GM19324 (cell line): ENCODE measurements around the gene SMIM28.

Experiments
- ATAC-seq: cut with Tn5 transposase; IDR thresholded peaks from one replicate; pipeline ENCODE4 v1.9.1; 2021; ENCODE audit warnings: mild to moderate bottlenecking, moderate library complexity; ENCODE audit not compliant: unreplicated experiment, low FRiP score

Gene SMIM28

GRCh38 chr6:138426500-138427123, 48.9 kb downstream of the SMIM28 start:
- no peak for ATAC-seq

DNA sequence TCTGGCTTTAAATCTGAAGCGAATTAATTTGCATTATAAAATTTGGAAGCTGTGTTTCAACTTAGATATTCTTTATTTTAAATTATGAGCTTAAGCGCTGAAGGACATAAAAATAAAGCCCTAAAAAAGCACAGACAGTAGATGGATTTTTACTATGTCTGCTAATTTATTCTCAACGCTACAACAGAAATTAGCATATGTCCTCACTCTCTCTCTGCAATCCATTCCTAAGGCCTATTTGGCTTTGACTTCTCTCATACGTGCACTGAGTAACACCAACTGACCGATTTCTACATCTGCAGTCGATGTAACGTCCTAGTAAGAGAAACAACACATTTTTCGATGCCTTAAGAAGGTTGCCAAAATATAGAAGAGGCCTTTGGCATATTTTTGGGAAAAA, 50.0 kb downstream of the SMIM28 start:
- ATAC-seq: no peak

DNA sequence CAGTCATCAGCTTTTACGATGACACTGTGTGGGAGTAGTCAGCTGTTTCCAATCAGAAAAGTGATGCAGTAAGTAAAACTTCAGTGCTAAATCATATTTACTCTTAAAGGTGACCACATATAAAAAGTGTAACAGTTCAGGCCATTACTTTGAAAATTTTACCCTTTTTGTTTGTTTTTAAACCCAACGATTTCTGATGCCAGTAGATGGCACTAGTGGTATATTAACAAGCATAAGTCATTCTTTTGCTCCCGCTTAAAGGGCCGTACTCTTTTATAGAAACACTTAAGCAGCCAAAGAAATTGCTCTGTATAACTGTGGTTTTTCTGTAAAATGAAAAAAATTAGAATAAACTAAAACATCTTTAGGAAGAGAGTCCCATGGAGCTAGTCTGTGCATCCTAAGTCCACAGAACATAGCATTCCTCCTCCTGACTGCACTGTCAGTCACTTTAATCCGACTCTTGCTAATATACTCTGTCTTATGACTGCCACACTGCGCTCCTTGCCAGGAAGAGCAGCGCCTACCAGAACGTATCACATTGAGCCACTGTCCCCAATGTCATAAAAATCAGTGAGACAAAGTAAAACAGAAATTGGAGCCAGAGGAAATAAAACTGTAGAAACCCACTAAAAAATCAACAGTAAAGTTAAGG, 51.4 kb downstream of the SMIM28 start:
- ATAC-seq: no peak

DNA sequence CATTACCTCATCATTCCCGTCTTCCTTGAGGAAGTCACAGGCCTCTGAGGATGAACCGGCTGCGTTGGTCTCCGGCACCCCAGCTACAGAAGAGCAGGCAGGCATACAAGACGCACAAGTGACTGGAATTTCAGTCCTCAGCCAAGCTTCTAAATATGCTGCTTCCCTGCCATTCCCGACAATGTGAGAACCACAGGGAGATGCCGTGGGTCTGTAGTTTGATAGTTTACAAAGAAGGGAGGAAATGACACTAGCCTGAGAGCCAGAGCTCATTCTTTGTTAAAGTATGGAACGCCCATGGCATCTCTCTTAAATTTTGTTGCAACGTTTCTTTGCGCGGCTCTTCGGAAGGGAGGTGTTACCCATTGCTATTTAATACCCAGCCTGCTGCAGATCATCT, 52.1 kb downstream of the SMIM28 start:
- ATAC-seq: no peak

DNA sequence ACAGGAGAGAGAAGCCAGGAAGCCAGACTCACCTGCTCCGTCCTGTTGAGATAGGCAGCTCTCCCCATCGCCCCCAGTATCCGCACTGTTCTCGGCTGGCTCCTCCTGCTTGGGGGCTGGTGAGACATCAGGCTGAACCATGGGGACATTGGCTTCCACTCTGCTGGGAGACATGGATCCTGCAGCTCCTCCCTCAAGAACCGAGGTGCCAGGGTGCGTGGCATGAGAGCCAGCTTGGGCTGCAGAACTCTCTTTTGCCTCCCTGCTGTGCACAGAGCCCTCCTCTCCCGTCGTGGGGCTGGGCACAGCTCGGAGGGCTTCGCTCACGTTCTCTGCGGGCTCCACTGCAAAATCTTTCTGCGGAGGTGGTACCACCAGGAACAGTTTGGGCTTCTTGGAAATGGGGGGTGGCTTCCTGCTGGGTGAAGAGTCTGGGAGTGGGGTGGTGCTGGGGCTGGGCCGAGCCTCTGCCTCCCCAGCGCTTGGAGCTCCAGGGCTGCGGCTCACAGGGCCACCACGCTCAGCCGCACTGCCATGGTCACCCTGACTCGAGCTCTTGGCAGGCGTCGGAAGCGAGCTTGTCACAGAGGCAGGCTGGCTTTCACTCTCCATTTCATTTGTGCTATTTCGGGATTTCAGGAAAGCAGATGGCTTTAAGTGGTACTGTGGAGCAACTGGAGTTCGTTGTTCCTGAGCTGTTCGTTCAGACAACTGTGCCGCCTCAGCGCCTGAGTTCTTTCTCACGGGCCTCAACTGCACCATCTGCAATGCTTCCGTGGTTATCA, 52.8 kb downstream of the SMIM28 start:
- ATAC-seq: no peak

DNA sequence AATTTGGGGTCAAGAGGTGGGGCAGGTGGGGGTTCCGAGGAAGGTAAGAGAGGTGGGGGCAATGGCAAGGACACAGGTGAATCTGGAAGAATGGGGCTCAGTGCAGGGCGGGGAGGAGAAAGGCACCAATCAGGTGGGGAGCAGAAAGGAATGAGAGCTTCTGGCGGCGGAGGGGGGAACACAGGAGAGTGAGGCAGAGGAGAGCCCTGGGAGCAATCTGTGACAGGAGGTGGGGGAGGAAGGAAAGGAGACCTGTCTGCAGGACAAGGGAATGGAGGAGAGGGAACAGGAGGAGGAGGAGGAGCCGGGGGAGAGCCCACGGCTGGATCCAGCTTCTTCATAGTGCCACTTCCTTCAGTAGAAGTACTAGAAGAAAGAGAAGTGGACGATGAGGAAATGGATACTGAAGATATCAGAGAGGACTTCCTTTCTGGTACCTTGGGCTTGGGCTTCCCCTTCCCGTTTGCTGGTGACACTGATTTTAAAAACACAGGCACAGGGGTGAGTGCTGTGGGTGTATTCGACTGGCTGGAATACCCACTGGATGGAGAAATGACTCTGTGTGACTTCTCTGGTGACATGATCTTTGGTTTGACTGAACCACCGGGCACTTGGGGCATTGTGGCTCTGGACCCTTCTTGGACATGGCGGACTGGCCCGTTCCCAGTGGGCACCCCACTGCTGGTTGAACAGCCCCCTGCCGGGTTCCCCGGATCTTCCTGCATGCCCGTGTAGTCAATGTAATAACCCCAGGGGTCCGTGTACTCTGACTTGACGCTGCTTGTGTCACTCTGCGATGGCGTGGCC, 53.8 kb downstream of the SMIM28 start:
- ATAC-seq: no peak

DNA sequence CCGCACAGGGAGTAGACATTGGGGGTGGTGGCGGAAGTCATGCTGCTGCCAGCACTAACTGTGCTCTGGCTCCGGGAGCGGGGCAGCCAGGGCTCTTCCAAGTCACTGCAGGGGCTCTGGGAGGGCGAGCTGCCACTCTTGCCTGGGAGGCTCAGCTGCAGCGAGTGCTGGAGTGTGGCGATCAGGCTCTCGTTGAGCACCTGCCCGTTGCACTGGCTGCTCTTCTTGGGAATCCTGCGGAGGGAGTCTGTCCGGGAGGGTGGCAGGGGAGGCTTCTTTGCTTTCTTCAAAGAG, 54.3 kb downstream of the SMIM28 start:
- no peak for ATAC-seq
